Astrocyte (in vitro differentiated cells and primary cell): ENCODE data around the gene HIVEP2. TPM values are rescaled to one million over a fixed set of nuclear protein-coding genes. Genes with fewer than 3 reads are reported as not detected.
A peak's percentile ranks its signal among the peaks of the same experiment; 100 is the strongest.

Experiments used
- DNase-seq: peaks from one replicate; pipeline ENCODE4 v3.0.0-alpha.2; 2010; ENCODE audit warnings: low read depth
- FAIRE-seq: peaks from 2 replicates; lab custom pipeline; 2011; peaks lifted over from hg19 to GRCh38; lab: Jason Lieb, UNC
- H2AFZ ChIP-seq: 2 replicates; pipeline ENCODE4 v1.6.0; 2012; ENCODE audit warnings: low read depth, low read length, inconsistent platforms
- H3K27ac ChIP-seq: 2 replicates; pipeline ENCODE4 v1.5.1; 2011; ENCODE audit warnings: low read depth, low read length, inconsistent platforms
- H3K27me3 ChIP-seq: 2 replicates; pipeline ENCODE4 v1.6.0; 2011; ENCODE audit warnings: low read length, inconsistent platforms; ENCODE audit not compliant: insufficient read depth
- H3K36me3 ChIP-seq: 2 replicates; pipeline ENCODE4 v1.5.1; 2011; ENCODE audit warnings: low read length, inconsistent platforms; ENCODE audit not compliant: insufficient read depth
- H3K4me1 ChIP-seq: 2 replicates; pipeline ENCODE4 v1.5.1; 2011; ENCODE audit warnings: low read length, inconsistent platforms; ENCODE audit not compliant: insufficient read depth
- H3K4me2 ChIP-seq: 2 replicates; pipeline ENCODE4 v1.6.0; 2012; ENCODE audit warnings: low read length, inconsistent platforms
- H3K4me3 ChIP-seq: 2 replicates; pipeline ENCODE4 v1.5.1; 2011; ENCODE audit warnings: low read depth, mild to moderate bottlenecking, low read length, inconsistent platforms; ENCODE audit not compliant: insufficient read depth
- H3K79me2 ChIP-seq: 2 replicates; pipeline ENCODE4 v1.6.0; 2012; ENCODE audit warnings: mild to moderate bottlenecking, low read length, inconsistent platforms; ENCODE audit not compliant: insufficient read depth
- H3K9ac ChIP-seq: 2 replicates; pipeline ENCODE4 v1.6.0; 2012; ENCODE audit warnings: mild to moderate bottlenecking, low read length, inconsistent platforms
- H3K9me3 ChIP-seq: 2 replicates; pipeline ENCODE4 v1.5.1; 2012; ENCODE audit warnings: low read depth, mild to moderate bottlenecking, low read length, inconsistent platforms; ENCODE audit not compliant: insufficient read depth
- H4K20me1 ChIP-seq: 2 replicates; pipeline ENCODE4 v1.6.0; 2012; ENCODE audit warnings: low read length, inconsistent platforms; ENCODE audit not compliant: insufficient read depth
- H3K27ac Mint-ChIP-seq: one replicate; pipeline ENCODE4 v1.8.0; 2021; ENCODE audit warnings: mild to moderate bottlenecking, mixed read lengths; ENCODE audit not compliant: unreplicated experiment
- H3K27me3 Mint-ChIP-seq: one replicate; pipeline ENCODE4 v1.8.0; 2021; ENCODE audit warnings: low read depth, mixed read lengths; ENCODE audit not compliant: unreplicated experiment
- H3K36me3 Mint-ChIP-seq: one replicate; pipeline ENCODE4 v1.8.0; 2021; ENCODE audit warnings: low read depth, mixed read lengths; ENCODE audit not compliant: unreplicated experiment
- H3K4me1 Mint-ChIP-seq: one replicate; pipeline ENCODE4 v1.8.0; 2021; ENCODE audit warnings: low read depth, mixed read lengths; ENCODE audit not compliant: unreplicated experiment
- H3K4me3 Mint-ChIP-seq: one replicate; pipeline ENCODE4 v1.8.0; 2021; ENCODE audit warnings: mild to moderate bottlenecking, moderate library complexity, mixed read lengths; ENCODE audit not compliant: unreplicated experiment
- H3K9me3 Mint-ChIP-seq: one replicate; pipeline ENCODE4 v1.8.0; 2021; ENCODE audit warnings: mild to moderate bottlenecking, mixed read lengths; ENCODE audit not compliant: unreplicated experiment
- CTCF ChIP-seq: IDR thresholded peaks from 2 replicates; pipeline ENCODE4 v1.5.1; 2011; ENCODE audit warnings: low read depth, mild to moderate bottlenecking, inconsistent platforms, low read length, moderate library complexity; ENCODE audit not compliant: insufficient read depth
- EZH2 ChIP-seq: IDR thresholded peaks from 2 replicates; pipeline ENCODE4 v1.6.1; 2012; ENCODE audit warnings: mild to moderate bottlenecking, low read length, inconsistent platforms; ENCODE audit not compliant: insufficient read depth
- total RNA-seq: library from RNA; stranded (reverse); gene quantifications from 2 replicates; pipeline ENCODE4 v1.2.1, GENCODE V29; 2021

Gene HIVEP2
- total RNA-seq, 1 donor from 2014 or later = 21.2 TPM

- H3K4me2 ChIP-seq = no peak overlapping the region
- no peaks in the 10 kb centered on the region for H3K27me3 Mint-ChIP-seq
- H3K27me3 ChIP-seq = no peaks in the 10 kb centered on the region
- peaks cover 60% of the 10 kb centered on the region for H3K79me2 ChIP-seq
- H3K27ac Mint-ChIP-seq = no peak overlapping the region
- no peak overlapping the region for H3K9ac ChIP-seq
- H3K36me3 ChIP-seq = no peaks in the 10 kb centered on the region
- no peak overlapping the region for H2AFZ ChIP-seq
- H3K27ac ChIP-seq = no peak overlapping the region
- DNase-seq (no peak), FAIRE-seq (no peak)
- no peaks in the 10 kb centered on the region for H3K4me1 ChIP-seq
- no peak overlapping the region for H3K4me3 Mint-ChIP-seq
- peaks cover 12% of the 10 kb centered on the region for H4K20me1 ChIP-seq
- TF ChIP-seq CTCF = no peak
- no peak for TF ChIP-seq EZH2
- H3K4me3 ChIP-seq = no peak overlapping the region
- peaks cover 2% of the 10 kb centered on the region for H3K4me1 Mint-ChIP-seq
- peaks cover 6% of the 10 kb centered on the region for H3K9me3 Mint-ChIP-seq
- peaks cover 14% of the 10 kb centered on the region for H3K36me3 Mint-ChIP-seq
- H3K9me3 ChIP-seq = no peaks in the 10 kb centered on the region
Observed at GRCh38 chr6:142913511-142914047, 31.4 kb downstream of the HIVEP2 start.

- H2AFZ ChIP-seq = no peak overlapping the region
- Mint-ChIP-seq H3K9me3 (peaks cover 6% of the 10 kb centered on the region), H3K27ac (no peak overlapping the region), H3K36me3 (peaks cover 14% of the 10 kb centered on the region), H3K4me3 (no peak overlapping the region), H3K27me3 (no peaks in the 10 kb centered on the region), H3K4me1 (no peaks in the 10 kb centered on the region)
- peaks cover 64% of the 10 kb centered on the region for H3K79me2 ChIP-seq
- no peaks in the 10 kb centered on the region for H3K36me3 ChIP-seq
- no peaks in the 10 kb centered on the region for H3K27me3 ChIP-seq
- no peaks in the 10 kb centered on the region for H3K4me1 ChIP-seq
- FAIRE-seq (peak; percentile 29), DNase-seq (no peak)
- H3K4me3 ChIP-seq = no peak overlapping the region
- no peaks in the 10 kb centered on the region for H3K9me3 ChIP-seq
- no peak overlapping the region for H3K9ac ChIP-seq
- TF ChIP-seq CTCF = no peak
- no peak for TF ChIP-seq EZH2
- H3K27ac ChIP-seq = no peak overlapping the region
- H4K20me1 ChIP-seq = peaks cover 12% of the 10 kb centered on the region
- H3K4me2 ChIP-seq = no peak overlapping the region
Observed at GRCh38 chr6:142913036-142913510, 31.9 kb downstream of the HIVEP2 start.

GRCh38 chr6:142912125-142912524 lies 32.9 kb downstream of the HIVEP2 start:
- Histone ChIP-seq H3K9me3 (no peaks in the 10 kb centered on the region), H3K4me3 (no peak overlapping the region), H3K79me2 (peaks cover 72% of the 10 kb centered on the region), H3K27ac (no peak overlapping the region), H2AFZ (no peak overlapping the region), H3K4me1 (no peaks in the 10 kb centered on the region), H3K27me3 (no peaks in the 10 kb centered on the region), H3K9ac (no peak overlapping the region), H3K4me2 (no peak overlapping the region), H4K20me1 (peaks cover 12% of the 10 kb centered on the region), H3K36me3 (no peaks in the 10 kb centered on the region)
- no peak for TF ChIP-seq EZH2
- TF ChIP-seq CTCF = no peak
- Mint-ChIP-seq H3K4me1 (no peaks in the 10 kb centered on the region), H3K9me3 (peaks cover 6% of the 10 kb centered on the region), H3K36me3 (peaks cover 17% of the 10 kb centered on the region), H3K27me3 (no peaks in the 10 kb centered on the region), H3K27ac (no peak overlapping the region), H3K4me3 (no peak overlapping the region)
- FAIRE-seq (no peak), DNase-seq (no peak)
